ENCODE results near the gene NAALADL1. TPM values are rescaled to one million over a fixed set of nuclear protein-coding genes. Genes with fewer than 3 reads are reported as not detected.

Gene NAALADL1
- total and polyA plus RNA-seq, 9 of the 15 experiments (the other 6 are each of a cell fraction or from before 2014, with no cell fraction given): 0.06 to 0.72 (median 0.22) TPM; not detected in 4

DNA sequence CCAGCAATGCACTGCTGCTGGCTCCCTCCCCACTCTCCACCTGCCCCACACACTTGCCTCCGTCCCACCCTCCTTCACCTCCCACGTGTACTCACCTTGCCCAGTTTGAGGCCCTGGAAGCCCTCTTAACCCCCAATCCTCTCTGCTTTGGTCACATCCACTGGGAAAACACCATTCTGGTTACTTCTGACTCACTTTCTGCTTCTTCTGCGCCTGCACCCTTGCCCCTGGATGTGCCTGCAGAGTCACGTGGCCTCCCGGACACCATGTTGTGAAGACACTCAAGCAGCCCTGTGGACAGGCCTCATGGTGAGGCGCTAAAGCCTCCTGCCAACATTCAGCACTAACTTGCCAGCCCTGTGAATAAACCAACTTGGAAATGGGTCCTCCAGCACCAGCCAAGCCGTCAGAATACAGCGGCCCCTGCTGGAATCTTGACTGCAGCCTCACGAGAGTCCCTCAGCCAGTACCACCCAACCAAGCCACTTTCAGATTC lies 2.6 kb upstream of the NAALADL1 start (continued):
- TF ChIP-seq L3MBTL2 (IDR thresholded peaks at IDR 0.05) (peak; percentile 11), KLF16 (IDR thresholded peaks at IDR 0.05) (no peak), RAD21 (CRISPR knock-in tag; conservative IDR thresholded peaks at IDR 0.05 in 1 of 2, IDR thresholded peaks at IDR 0.05 in 1 of 2) (peak; percentile 29 to 70), POU5F1 (IDR thresholded peaks at IDR 0.05; ENCODE audit: borderline replicate concordance, low read depth, low read length, partially characterized antibody) (no peak), ZNF217 (CRISPR knock-in tag; IDR thresholded peaks at IDR 0.05) (no peak)
- TF ChIP-seq, protein P1, sequence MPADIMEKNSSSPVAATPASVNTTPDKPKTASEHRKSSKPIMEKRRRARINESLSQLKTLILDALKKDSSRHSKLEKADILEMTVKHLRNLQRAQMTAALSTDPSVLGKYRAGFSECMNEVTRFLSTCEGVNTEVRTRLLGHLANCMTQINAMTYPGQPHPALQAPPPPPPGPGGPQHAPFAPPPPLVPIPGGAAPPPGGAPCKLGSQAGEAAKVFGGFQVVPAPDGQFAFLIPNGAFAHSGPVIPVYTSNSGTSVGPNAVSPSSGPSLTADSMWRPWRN (IDR thresholded peaks at IDR 0.05; ENCODE audit: low read depth): no peak

DNA sequence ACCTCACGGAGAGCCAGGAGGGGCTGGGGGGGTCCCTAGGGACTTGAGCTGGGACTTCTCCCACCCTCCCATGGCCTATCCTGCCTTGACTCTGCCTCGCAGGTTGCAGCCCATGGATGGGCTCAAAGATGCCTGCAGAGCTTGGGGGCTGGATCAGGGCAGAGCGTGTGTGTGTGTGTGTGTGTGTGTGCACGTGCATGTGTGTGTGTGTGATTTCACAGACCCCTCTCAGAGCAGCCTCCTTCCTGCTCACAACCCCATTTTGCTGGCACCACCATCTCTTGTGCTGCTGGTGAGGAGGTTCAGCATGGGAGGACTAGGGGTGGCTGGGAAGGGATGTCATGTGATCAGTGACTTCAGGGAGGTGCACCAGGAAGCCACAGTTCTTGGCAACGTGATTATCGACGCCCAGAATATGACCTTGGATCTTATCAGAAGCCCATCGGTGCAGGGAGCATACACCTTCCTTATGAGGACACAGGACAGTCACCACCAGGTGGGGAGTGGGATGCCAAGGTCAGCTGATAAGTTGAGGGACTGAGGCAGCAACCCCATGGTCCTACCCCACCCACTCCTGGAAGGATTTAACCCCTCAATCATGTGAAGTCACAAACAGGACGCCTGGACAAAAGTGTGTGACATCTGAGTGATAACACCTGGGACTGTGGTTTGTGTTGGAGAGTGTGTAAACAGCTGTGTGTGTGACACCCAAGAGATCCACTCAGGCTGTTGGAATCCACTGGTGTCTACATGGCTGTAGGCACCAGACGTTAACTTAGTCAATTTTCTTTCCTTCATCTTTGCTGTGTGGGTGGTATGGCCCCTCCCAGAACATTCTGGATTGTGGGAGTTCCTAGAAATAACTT lies 1.8 kb upstream of the NAALADL1 start:
- Histone ChIP-seq H3K4me1 (replicated peaks in 1 of 2; ENCODE audit: control insufficient read depth in 2 of 2, insufficient read depth in 2 of 2, low read length in 2 of 2) (peaks cover 14 to 22% of the 10 kb centered on the region in 2 experiments; a peak in 4 of 5 replicates), H3K9me3 (replicated peaks; ENCODE audit: control insufficient read depth, insufficient read depth, low read depth, low read length) (no peaks in the 10 kb centered on the region), H3K4me3 (no peak overlapping the region), H2AFZ (ENCODE audit: low read depth, low read length) (peak overlapping the region; percentile 88), H3K27me3 (ENCODE audit: control insufficient read depth in 2 of 2, insufficient read depth in 2 of 2, low read length in 2 of 2) (no peaks in the 10 kb centered on the region; a peak in 1 of 5 replicates), H3K9ac (ENCODE audit: insufficient read depth in 1 of 2, low read depth in 2 of 2, low read length in 2 of 2) (peak overlapping the region in 1 of 2 experiments; percentile 21; a peak in 1 of 4 replicates), H3K79me2 (ENCODE audit: control insufficient read depth, insufficient read depth, low read length) (no peaks in the 10 kb centered on the region), H3K4me2 (ENCODE audit: insufficient read depth, low read length) (peak overlapping the region; percentile 49), H3K27ac (ENCODE audit: extremely low read depth, low read depth, low read length) (no peak overlapping the region), H3K9me1 (ENCODE audit: control insufficient read depth, insufficient read depth, low read length) (no peaks in the 10 kb centered on the region), H3K36me3 (ENCODE audit: control insufficient read depth, insufficient read depth, low read length) (no peaks in the 10 kb centered on the region), H4K20me1 (replicated peaks; ENCODE audit: control insufficient read depth, insufficient read depth, low read length) (no peaks in the 10 kb centered on the region)
- no TSS peak for BruUV-seq (replicated peaks)
- intact Hi-C loops (cut with micrococcal nuclease) (loop anchor here (5.0 kb wide), 1 partner anchor 48 kb away; the partner anchor contains the start of gene ARL2), in situ Hi-C loops (cut with MboI) (no loop called here)
- ATAC-seq (peak; percentile 30), DNase-seq (ENCODE audit: extremely low read depth in 1 of 4, low spot score in 3 of 4) (peak in 3 of 4 experiments; percentile 36 to 54 (median 52)), FAIRE-seq (peak; percentile 51)
- 32% methylated on average over 10 of the region's 10 CpGs for WGBS (ENCODE audit: insufficient coverage, low coverage, missing lambda C conversion rate)
- CTCF ChIA-PET (ENCODE audit: low intra/inter-chr PET ratio): no interaction called here
- POLR2A ChIA-PET: no interaction called here
- TF ChIP-seq STAG1 (CRISPR knock-in tag; IDR thresholded peaks at IDR 0.05; ENCODE audit: borderline replicate concordance) (no peak), KLF6 (CRISPR knock-in tag; IDR thresholded peaks at IDR 0.05; ENCODE audit: borderline replicate concordance) (no peak), MTA3 (IDR thresholded peaks at IDR 0.05; ENCODE audit: borderline replicate concordance) (no peak), GABPB1 (CRISPR knock-in tag; IDR thresholded peaks at IDR 0.05) (no peak), ETV5 (CRISPR knock-in tag; IDR thresholded peaks at IDR 0.05; ENCODE audit: low read depth) (no peak), KDM1A (IDR thresholded peaks at IDR 0.05) (no peak), NFE2L1 (tag; IDR thresholded peaks at IDR 0.05; ENCODE audit: borderline replicate concordance, low read depth) (no peak), ZNF217 (CRISPR knock-in tag; IDR thresholded peaks at IDR 0.05) (no peak), TCF3 (CRISPR knock-in tag; IDR thresholded peaks at IDR 0.05) (0 out of 2 replicates have a peak, but pooled peaks have one; percentile 10), SMAD3 (CRISPR knock-in tag; conservative IDR thresholded peaks at IDR 0.05) (no peak)
- TF ChIP-seq, protein P2, sequence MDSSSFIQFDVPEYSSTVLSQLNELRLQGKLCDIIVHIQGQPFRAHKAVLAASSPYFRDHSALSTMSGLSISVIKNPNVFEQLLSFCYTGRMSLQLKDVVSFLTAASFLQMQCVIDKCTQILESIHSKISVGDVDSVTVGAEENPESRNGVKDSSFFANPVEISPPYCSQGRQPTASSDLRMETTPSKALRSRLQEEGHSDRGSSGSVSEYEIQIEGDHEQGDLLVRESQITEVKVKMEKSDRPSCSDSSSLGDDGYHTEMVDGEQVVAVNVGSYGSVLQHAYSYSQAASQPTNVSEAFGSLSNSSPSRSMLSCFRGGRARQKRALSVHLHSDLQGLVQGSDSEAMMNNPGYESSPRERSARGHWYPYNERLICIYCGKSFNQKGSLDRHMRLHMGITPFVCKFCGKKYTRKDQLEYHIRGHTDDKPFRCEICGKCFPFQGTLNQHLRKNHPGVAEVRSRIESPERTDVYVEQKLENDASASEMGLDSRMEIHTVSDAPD (CRISPR knock-in tag; IDR thresholded peaks at IDR 0.05): no peak
- TF ChIP-seq, protein P3, sequence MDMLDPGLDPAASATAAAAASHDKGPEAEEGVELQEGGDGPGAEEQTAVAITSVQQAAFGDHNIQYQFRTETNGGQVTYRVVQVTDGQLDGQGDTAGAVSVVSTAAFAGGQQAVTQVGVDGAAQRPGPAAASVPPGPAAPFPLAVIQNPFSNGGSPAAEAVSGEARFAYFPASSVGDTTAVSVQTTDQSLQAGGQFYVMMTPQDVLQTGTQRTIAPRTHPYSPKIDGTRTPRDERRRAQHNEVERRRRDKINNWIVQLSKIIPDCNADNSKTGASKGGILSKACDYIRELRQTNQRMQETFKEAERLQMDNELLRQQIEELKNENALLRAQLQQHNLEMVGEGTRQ (CRISPR knock-in tag; IDR thresholded peaks at IDR 0.05): peak; percentile 74

All from K562 (cell line).